Right lobe of liver (tissue), 4 donors: ENCODE data around the gene CCDC88C.

Experiments
- POLR2A ChIP-seq: fragments of 450-650 bp; IDR thresholded peaks from one replicate; pipeline ENCODE4 v1.6.1; 2017; ENCODE audit warnings: antibody characterized with exemption, mild to moderate bottlenecking
- TF ChIP-seq, protein P1 (sequence below), 4 donors: fragments of 200-600 bp in 3 of 4; fragments of 450-650 bp in 1 of 4; IDR thresholded peaks; one replicate each; pipeline versions ENCODE4 v1.5.1 to v1.8.0; 2016 to 2022; ENCODE audit warnings: antibody characterized with exemption in 4 of 4, mild to moderate bottlenecking in 2 of 4
- donor health status: DM: no; HTN: no; CAD: no.
- donor health status: DM: no; HTN: no; CAD: no.
- donor health status: DM: no; HTN: yes; CAD: no.

- TF ChIP-seq POLR2A, result no peak
- TF ChIP-seq, protein P1, sequence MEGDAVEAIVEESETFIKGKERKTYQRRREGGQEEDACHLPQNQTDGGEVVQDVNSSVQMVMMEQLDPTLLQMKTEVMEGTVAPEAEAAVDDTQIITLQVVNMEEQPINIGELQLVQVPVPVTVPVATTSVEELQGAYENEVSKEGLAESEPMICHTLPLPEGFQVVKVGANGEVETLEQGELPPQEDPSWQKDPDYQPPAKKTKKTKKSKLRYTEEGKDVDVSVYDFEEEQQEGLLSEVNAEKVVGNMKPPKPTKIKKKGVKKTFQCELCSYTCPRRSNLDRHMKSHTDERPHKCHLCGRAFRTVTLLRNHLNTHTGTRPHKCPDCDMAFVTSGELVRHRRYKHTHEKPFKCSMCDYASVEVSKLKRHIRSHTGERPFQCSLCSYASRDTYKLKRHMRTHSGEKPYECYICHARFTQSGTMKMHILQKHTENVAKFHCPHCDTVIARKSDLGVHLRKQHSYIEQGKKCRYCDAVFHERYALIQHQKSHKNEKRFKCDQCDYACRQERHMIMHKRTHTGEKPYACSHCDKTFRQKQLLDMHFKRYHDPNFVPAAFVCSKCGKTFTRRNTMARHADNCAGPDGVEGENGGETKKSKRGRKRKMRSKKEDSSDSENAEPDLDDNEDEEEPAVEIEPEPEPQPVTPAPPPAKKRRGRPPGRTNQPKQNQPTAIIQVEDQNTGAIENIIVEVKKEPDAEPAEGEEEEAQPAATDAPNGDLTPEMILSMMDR (IDR thresholded peaks at IDR 0.05), result no peak
Measured at GRCh38 chr14:91415794-91416743, 1.6 kb downstream of the CCDC88C start.
